Measurements from ENCODE around the gene GPHA2. TPM values are rescaled to one million over a fixed set of nuclear protein-coding genes. Genes with fewer than 3 reads are reported as not detected.

GPHA2 gene
- total and polyA plus RNA-seq, 2 of the 13 experiments (the other 11 are each of a cell fraction or from before 2014, with no cell fraction given) = 13.0 to 19.1 TPM

GRCh38 chr11:64888729-64889511 is 46.8 kb downstream of the GPHA2 start (continued):
- peak; percentile 45; the same call in 1 of the 2 replicates for TF ChIP-seq HNF4G (IDR thresholded peaks at IDR 0.05; ENCODE audit: borderline replicate concordance, low read depth, low read length)
- no peak; the same call in 1 of the 2 replicates for TF ChIP-seq HNF4G (CRISPR knock-in tag; IDR thresholded peaks at IDR 0.05; ENCODE audit: borderline replicate concordance, low read depth)
- peak; percentile 19; the same call in 1 of the 2 replicates for TF ChIP-seq ZNF143 (CRISPR knock-in tag; IDR thresholded peaks at IDR 0.05)
- TF ChIP-seq ZNF747 (CRISPR knock-in tag; IDR thresholded peaks at IDR 0.05; ENCODE audit: borderline replicate concordance) = 0 out of 2 replicates have a peak, but pooled peaks have one; percentile 29
- 0 out of 2 replicates have a peak, but pooled peaks have one; percentile 16 for TF ChIP-seq ZNF12 (CRISPR knock-in tag; IDR thresholded peaks at IDR 0.05)
- peak; percentile 40; the same call in 1 of the 2 replicates for TF ChIP-seq JUN (CRISPR knock-in tag; IDR thresholded peaks at IDR 0.05)
- TF ChIP-seq, protein P1, sequence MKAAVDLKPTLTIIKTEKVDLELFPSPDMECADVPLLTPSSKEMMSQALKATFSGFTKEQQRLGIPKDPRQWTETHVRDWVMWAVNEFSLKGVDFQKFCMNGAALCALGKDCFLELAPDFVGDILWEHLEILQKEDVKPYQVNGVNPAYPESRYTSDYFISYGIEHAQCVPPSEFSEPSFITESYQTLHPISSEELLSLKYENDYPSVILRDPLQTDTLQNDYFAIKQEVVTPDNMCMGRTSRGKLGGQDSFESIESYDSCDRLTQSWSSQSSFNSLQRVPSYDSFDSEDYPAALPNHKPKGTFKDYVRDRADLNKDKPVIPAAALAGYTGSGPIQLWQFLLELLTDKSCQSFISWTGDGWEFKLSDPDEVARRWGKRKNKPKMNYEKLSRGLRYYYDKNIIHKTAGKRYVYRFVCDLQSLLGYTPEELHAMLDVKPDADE (CRISPR knock-in tag; IDR thresholded peaks at IDR 0.05) = no peak
- no peak for TF ChIP-seq PRPF4 (IDR thresholded peaks at IDR 0.05; ENCODE audit: low read depth, low read length, poor library complexity, severe bottlenecking)
- TF ChIP-seq MAZ (IDR thresholded peaks at IDR 0.05; ENCODE audit: borderline replicate concordance, low read depth, low read length) = no peak
- TF ChIP-seq MAZ (CRISPR knock-in tag; IDR thresholded peaks at IDR 0.05; ENCODE audit: low read depth) = peak; percentile 58; the same call in 1 of the 2 replicates
- no peak for TF ChIP-seq ZFP82 (CRISPR knock-in tag; IDR thresholded peaks at IDR 0.05; ENCODE audit: borderline replicate concordance)
- TF ChIP-seq SMARCE1 (IDR thresholded peaks at IDR 0.05; ENCODE audit: borderline replicate concordance) = no peak
- TF ChIP-seq RNF219 (CRISPR knock-in tag; IDR thresholded peaks at IDR 0.05) = no peak
- TF ChIP-seq ZNF564 (CRISPR knock-in tag; IDR thresholded peaks at IDR 0.05) = peak; percentile 52; the same call in 1 of the 2 replicates
- no peak for TF ChIP-seq HINFP (CRISPR knock-in tag; IDR thresholded peaks at IDR 0.05; ENCODE audit: low read depth)
- TF ChIP-seq ZNF839 (CRISPR knock-in tag; IDR thresholded peaks at IDR 0.05; ENCODE audit: borderline replicate concordance) = no peak
- peak; percentile 2; the same call in 1 of the 2 replicates for TF ChIP-seq SOX13 (IDR thresholded peaks at IDR 0.05)
- no peak for TF ChIP-seq SOX13 (CRISPR knock-in tag; conservative IDR thresholded peaks at IDR 0.05 in 1 of 2, IDR thresholded peaks at IDR 0.05 in 1 of 2)
- TF ChIP-seq SAFB2 (CRISPR knock-in tag; IDR thresholded peaks at IDR 0.05; ENCODE audit: borderline replicate concordance, low read depth) = peak; percentile 97
- peak; percentile 24 for TF ChIP-seq SKI (IDR thresholded peaks at IDR 0.05; ENCODE audit: partially characterized antibody)
- peak; percentile 94 for TF ChIP-seq RBM22 (optimal IDR thresholded peaks at IDR 0.05; ENCODE audit: low read length)
- TF ChIP-seq ZNF501 (CRISPR knock-in tag; IDR thresholded peaks at IDR 0.05) = 0 out of 2 replicates have a peak, but pooled peaks have one; percentile 5
- 0 out of 2 replicates have a peak, but pooled peaks have one; percentile 19 for TF ChIP-seq ATF7-NPFF (CRISPR knock-in tag; IDR thresholded peaks at IDR 0.05; ENCODE audit: low read depth)
- peak; percentile 42; the same call in 1 of the 2 replicates for TF ChIP-seq ZNF772 (CRISPR knock-in tag; IDR thresholded peaks at IDR 0.05)
- TF ChIP-seq HNF4A (CRISPR knock-in tag; IDR thresholded peaks at IDR 0.05) = peak; percentile 45; the same call in 1 of the 2 replicates

Measured in HepG2 (cell line).